Omental fat pad (tissue), 4 donors: ENCODE results near the gene BEGAIN. TPM values are rescaled to one million over a fixed set of nuclear protein-coding genes. Genes with fewer than 3 reads are reported as not detected.

Experiments used
- ATAC-seq: fragments of 150-250 bp; one replicate; pipeline ENCODE4 v1.9.1; 2016; ENCODE audit warnings: mild to moderate bottlenecking, moderate library complexity; ENCODE audit not compliant: low FRiP score
- DNase-seq: peaks from one replicate; pipeline ENCODE4 v3.0.0-alpha.2; 2019; ENCODE audit warnings: low spot score
- CTCF ChIP-seq, 3 donors: fragments of 450-650 bp; IDR thresholded peaks; one replicate each; pipeline ENCODE4 v1.5.1; 2016 to 2017; ENCODE audit warnings: antibody characterized with exemption in 3 of 3, mild to moderate bottlenecking in 3 of 3, moderate library complexity in 2 of 3
- total RNA-seq, 4 donors: library from RNA; depleted of rRNA; stranded (reverse); fragments of >200 nt; gene quantifications; one replicate each; pipeline ENCODE4 v1.1.0, GENCODE V29; 2016

BEGAIN gene
- total RNA-seq, 4 donors from 2014 or later, result 1.0 to 8.6 (median 1.6) TPM

- DNase-seq (no peak), ATAC-seq (no peak)
- no peak for TF ChIP-seq CTCF (IDR thresholded peaks at IDR 0.05)
These were observed 32.4 kb downstream of the BEGAIN start for GRCh38 chr14:100554696-100555320.

- no peak for TF ChIP-seq CTCF (IDR thresholded peaks at IDR 0.05)
These were observed 33.0 kb downstream of the BEGAIN start for GRCh38 chr14:100554082-100554677.

GRCh38 chr14:100553471-100553870, 33.7 kb downstream of the BEGAIN start:
- TF ChIP-seq CTCF (IDR thresholded peaks at IDR 0.05), result no peak
- ATAC-seq, result no peak

More at GRCh38 chr14:100554082-100554677, 33.0 kb downstream of the BEGAIN start:
- DNase-seq (no peak), ATAC-seq (peak; percentile 29)

GRCh38 chr14:100552524-100553125, 34.6 kb downstream of the BEGAIN start:
- DNase-seq (no peak), ATAC-seq (no peak)
- no peak for TF ChIP-seq CTCF (IDR thresholded peaks at IDR 0.05)

More at GRCh38 chr14:100553471-100553870, 33.7 kb downstream of the BEGAIN start:
- DNase-seq, result no peak

GRCh38 chr14:100551056-100551455, 36.2 kb downstream of the BEGAIN start:
- no peak for ATAC-seq
- no peak for DNase-seq
- TF ChIP-seq CTCF (IDR thresholded peaks at IDR 0.05), result no peak

- no peak for ATAC-seq
- no peak for DNase-seq
- TF ChIP-seq CTCF (IDR thresholded peaks at IDR 0.05), result no peak
These were observed 37.2 kb downstream of the BEGAIN start for GRCh38 chr14:100549834-100550625.
